ENCODE measurements around the gene TXNDC5.

GRCh38 chr6:7899101-7899888 lies 11.3 kb downstream of the TXNDC5 start:
- TF ChIP-seq CTCF (IDR thresholded peaks at IDR 0.05) (no peak), POLR2A (IDR thresholded peaks at IDR 0.05) (no peak)
